ELF-1 (cell line): ENCODE data around the gene CCDC38.

Experiments used
- DNase-seq: peaks from one replicate; pipeline ENCODE4 v3.0.0-alpha.2; 2016; ENCODE audit warnings: low read depth, low spot score

CCDC38 gene

GRCh38 chr12:95962222-95962621, 19.8 kb upstream of the CCDC38 start:
- no peak for DNase-seq

GRCh38 chr12:95960241-95960640, 17.8 kb upstream of the CCDC38 start:
- no peak for DNase-seq

GRCh38 chr12:95959107-95959506, 16.7 kb upstream of the CCDC38 start:
- DNase-seq: no peak

- DNase-seq: no peak
Measured at GRCh38 chr12:95956557-95957145, 14.2 kb upstream of the CCDC38 start.

GRCh38 chr12:95955549-95956159, 13.2 kb upstream of the CCDC38 start:
- no peak for DNase-seq

- no peak for DNase-seq
Measured at GRCh38 chr12:95953000-95953399, 10.6 kb upstream of the CCDC38 start.

GRCh38 chr12:95951515-95951914, 9.1 kb upstream of the CCDC38 start:
- DNase-seq: no peak

GRCh38 chr12:95949477-95950206, 7.2 kb upstream of the CCDC38 start:
- no peak for DNase-seq

- DNase-seq: no peak
Measured at GRCh38 chr12:95944108-95944704, 1.8 kb upstream of the CCDC38 start.

- peak; percentile 71 for DNase-seq
Measured at GRCh38 chr12:95943330-95943842, 972 bp upstream of the CCDC38 start, which contains the start of gene AMDHD1. AMDHD1 (plus strand) TSS chr12:95943331; CDS start chr12:95943399, 68 bp downstream.

GRCh38 chr12:95942101-95942523, 302 bp downstream of the CCDC38 start:
- DNase-seq: peak; percentile 23

GRCh38 chr12:95940514-95940913, 1.9 kb downstream of the CCDC38 start:
- no peak for DNase-seq

- DNase-seq: no peak
Measured at GRCh38 chr12:95922231-95922630, 20.2 kb downstream of the CCDC38 start.

- DNase-seq: no peak
Measured at GRCh38 chr12:95919110-95919509, 23.3 kb downstream of the CCDC38 start.

- DNase-seq: peak; percentile 20
Measured at GRCh38 chr12:95918194-95918993, 24.0 kb downstream of the CCDC38 start.

GRCh38 chr12:95909871-95910270, 32.5 kb downstream of the CCDC38 start:
- no peak for DNase-seq

- no peak for DNase-seq
Measured at GRCh38 chr12:95908573-95908972, 33.8 kb downstream of the CCDC38 start.

GRCh38 chr12:95898081-95898480, 44.3 kb downstream of the CCDC38 start:
- DNase-seq: no peak

- DNase-seq: no peak
Measured at GRCh38 chr12:95896846-95897245, 45.6 kb downstream of the CCDC38 start.

GRCh38 chr12:95890958-95891357, 51.5 kb downstream of the CCDC38 start:
- DNase-seq: no peak

- DNase-seq: no peak
Measured at GRCh38 chr12:95887311-95887710, 55.1 kb downstream of the CCDC38 start.
